GM21717 (cell line): ENCODE results near the gene ZNF232.
"Not testable (repeated sequence)": the region's sequence is repeated elsewhere in the genome, so short reads cannot be mapped to it uniquely, and the experiment has no call there.

Experiments used
- ATAC-seq: cut with Tn5 transposase; IDR thresholded peaks from one replicate; pipeline ENCODE4 v1.9.1; 2021; ENCODE audit warnings: mild to moderate bottlenecking, moderate library complexity; ENCODE audit not compliant: unreplicated experiment

Gene ZNF232

DNA sequence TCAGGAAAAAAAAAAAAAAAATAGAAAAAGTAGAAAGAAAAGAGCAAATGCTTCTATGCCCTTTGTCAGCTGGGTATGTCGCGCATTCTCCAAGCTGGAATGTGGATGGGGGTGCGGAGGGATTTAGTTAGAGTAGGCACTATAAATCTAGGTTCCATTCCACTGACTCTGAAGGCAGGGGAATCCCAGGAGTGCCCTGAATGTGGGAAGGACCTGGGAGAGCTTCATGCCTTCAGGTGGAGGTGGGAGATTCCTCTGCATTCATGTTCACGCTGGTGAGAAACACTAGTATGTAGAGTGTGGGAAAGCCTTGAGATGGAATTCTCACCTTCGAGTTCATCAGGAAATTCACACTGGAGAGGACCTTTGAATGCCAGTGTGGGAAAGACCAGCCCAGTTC, 12.4 kb downstream of the ZNF232 start:
- ATAC-seq: no peak

DNA sequence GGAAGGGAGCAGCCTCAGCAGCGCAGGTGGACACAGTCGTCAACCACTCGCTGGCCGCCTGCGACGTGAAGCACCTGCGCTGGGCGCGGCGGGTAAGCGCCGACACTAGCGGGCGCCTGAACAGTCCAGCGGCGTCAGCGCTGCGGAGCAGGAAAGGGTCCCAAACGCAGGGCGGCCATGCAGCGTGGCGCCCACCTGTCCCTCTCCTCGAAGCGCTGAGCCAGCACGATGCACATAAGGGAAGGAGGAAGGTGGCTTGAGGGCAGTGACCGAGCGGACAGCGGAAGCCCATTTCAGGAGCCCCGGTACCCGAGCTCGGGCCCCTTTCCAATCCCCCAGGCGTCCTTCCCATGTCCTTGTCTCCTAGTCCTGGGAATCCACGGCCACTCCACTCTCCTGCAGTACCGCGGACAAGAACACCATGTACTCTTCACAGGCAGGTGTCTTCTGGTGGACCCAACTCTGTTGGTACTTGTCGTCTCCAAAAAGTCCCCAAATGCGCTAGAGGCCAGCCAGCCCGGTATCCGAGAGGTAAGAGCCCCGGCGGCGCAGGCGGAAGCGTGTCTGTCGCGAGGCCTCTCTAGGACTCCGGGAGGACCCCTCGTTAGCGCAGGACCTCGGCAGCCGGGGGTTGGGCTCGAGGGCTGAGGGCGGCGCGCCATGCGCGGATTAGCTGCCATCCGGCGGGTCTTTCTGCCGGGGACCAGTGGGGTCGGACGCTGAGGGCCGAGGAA, 14.4 kb downstream of the ZNF232 start:
- no peak for ATAC-seq

DNA sequence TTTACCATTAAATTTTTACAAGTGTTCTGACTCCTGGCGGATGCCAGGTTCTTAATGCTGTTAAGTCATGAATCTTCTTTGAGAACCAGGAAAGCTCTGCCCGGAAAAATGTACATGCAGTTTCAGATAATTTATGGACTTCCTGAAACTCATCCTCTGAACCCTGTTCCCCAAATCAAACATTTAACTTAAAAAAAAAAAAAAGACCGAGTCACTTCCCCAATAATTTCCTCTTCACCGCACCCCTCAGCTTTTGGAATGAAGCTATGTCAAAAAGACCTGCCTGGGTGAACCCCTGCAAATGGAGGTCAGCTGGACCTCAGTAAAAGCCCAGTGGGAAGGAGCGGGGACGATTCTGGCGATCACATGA, 15.0 kb downstream of the ZNF232 start:
- ATAC-seq: no peak

DNA sequence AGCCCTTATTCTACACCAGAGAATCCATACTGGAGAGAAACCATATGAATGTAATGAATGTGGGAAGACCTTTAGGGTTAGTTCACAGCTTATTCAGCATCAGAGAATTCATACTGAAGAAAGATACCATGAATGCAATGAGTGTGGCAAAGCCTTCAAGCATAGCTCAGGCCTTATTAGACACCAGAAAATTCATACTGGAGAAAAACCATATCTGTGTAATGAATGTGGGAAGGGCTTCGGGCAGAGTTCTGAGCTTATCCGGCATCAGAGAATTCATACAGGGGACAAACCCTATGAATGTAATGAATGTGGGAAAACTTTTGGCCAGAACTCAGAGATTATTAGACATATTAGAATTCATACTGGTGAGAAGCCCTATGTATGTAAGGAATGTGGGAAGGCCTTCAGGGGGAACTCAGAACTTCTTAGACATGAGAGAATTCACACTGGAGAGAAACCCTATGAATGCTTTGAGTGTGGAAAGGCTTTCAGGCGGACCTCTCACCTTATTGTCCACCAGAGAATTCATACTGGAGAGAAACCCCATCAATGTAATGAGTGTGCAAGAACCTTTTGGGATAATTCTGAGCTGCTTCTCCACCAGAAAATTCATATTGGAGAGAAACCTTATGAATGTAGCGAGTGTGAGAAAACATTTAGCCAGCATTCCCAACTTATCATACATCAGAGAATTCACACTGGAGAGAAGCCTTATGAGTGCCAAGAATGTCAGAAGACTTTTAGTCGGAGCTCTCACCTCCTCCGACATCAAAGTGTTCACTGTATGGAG, 19.3 kb downstream of the ZNF232 start:
- ATAC-seq: no peak

DNA sequence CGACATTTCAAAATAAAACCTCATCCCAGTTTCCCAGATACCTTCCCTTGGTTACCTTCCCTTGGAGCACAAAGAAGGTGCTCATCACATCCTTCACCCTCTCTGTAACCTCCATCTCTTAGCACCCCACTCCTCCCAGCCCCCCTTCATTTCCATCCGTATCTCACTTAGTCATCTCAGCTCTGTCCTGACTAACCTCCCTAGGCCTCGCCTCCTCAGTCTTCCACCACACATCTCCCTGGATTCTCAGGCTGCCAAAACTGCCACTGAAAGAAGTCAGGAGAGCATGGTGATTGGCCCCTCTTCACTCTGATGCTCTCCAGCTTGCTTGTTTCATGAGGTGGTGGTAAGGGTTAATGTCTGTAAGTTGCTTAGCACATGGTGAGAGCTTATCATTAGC, 31.1 kb downstream of the ZNF232 start:
- no peak for ATAC-seq

DNA sequence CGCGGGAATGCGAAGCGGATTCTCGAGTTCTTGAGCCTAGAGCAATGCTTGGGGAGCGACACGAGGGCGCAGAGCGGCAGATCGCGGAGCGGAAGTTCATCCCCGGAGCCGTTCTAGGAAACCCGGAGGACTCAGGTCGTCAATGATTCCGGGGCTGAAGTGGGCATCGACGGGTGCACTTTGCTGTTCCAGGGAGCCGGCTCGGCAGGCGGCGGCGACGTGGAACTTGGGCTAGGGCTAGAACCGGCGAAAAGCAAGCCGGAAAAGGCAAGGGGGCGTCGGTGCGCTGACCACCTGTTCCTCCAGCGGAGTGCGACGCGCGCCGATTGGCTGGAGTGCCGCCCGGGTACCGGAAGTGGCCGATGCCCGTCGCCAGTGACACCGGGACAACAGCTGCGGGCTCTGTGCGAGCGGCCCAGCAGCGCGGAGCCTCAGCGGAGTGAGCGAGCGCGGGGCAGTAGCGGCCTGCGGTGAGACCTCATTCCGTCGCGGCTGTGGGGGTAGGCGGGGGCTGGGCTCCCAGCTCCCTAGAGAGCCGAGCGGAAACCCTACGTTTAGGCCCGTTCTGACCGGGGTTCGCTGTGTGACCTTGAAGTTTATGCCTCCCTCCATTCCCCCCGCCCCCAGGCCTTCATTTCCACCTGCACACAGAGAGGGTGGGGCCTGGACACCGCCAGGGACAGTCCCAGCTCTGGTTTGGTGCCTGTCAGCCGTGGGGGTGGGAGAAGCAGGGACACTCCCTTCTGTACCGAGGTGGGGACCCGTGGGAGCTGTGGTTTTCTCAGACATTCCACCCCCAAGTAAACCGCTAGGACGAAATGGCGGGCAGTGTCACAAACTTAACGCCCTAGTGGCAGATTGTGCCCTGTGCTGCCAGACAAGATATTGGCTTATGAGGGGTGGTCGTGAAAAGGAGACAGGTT, 33.3 kb downstream of the ZNF232 start, which contains the start of gene ZFP3:
Gene ZFP3, plus strand, starts transcription at position 362 of the 923 bp plus-strand sequence. CDS start 13,038 bp downstream, outside the sequence.
- ATAC-seq: peak; percentile 79

DNA sequence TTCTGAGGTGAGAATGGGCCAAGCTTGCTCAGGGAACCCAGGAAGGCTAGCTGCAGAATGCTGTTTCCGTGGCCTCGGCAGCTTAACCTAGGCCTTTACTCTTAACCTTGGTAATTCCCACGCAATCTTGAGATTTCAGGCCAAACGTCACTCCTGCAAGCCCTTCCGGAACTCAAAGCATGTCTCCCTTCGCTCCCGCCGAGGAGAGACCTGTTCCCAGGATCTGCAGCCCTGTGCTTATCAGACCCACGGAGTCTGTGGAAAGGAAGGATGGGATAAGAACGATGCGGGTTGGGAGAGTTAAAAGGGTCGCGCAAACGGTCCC, 33.9 kb downstream of the ZNF232 start:
- ATAC-seq: no peak

DNA sequence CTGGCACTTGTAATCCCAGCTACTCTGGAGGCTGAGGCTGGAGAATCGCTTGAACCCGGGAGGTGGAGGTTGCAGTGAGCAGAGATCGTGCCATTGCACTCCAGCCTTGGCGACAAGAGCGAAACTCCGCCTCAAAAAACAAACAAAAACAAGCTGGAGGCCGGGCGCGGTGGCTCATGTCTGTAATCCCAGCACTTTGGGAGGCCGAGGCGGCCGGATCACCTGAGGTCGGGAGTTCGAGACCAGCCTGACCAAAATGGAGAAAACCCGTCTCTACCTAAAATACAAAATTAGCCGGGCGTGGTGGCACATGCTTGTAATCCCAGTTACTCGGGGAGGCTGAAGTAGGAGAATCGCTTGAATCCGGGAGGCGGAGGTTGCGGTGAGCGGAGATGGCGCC, 34.4 kb downstream of the ZNF232 start:
- ATAC-seq: not testable (repeated sequence)

DNA sequence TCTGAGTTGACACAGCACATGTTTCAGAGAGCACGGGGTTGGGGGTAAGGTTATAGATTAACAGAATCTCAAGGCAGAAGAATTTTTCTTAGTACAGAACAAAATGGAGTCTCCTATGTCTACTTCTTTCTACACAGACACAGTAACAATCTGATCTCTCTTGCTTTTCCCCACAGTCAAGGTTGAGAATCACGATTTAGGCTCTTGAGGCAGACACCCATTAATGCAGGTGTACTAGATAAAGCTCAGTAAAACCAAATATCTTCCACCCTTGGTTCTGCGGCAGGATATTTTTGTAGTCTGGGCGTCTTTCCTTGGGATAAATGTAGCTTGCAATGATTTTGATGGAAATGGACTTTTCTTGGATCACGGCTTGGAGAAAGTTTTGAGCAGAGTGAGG, 36.2 kb downstream of the ZNF232 start:
- ATAC-seq: not testable (repeated sequence)

DNA sequence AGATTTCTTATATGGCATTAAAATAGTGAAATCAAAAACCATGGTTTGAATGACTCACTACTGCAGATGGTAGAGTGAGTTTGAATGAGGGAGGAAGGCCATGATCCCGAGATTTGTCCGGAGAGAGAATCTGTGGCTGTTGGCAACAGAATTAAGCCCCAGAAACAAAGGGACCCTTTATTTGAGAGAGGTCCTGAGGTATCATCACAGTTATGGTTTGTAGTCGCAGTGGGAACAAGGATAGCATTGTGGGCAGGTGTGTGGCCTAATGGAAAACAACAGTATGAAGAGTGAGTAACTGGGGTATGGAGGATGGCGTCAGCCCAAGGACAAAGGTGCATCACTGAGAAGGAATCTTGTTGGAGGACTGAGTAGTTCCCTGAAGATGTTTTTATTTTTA, 42.0 kb downstream of the ZNF232 start:
- ATAC-seq: no peak

DNA sequence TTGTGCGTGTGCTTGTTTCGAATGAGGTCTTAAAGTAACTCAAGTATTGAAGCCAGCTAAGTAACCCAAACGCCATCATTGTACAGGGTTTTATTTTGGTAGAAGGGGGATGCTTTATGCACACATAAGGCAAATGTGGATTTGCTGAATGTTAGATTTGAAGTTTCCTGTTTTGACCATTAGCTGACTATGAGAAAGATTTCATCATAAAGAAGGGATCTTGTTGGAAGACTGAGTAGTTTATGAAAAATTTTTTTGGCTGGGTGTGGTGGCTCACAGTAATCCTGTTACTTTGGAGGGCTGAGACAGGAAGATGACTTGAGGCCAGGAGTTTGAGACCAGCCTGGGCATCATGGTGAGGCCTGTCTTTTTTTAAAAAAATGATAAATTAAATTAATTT, 43.4 kb downstream of the ZNF232 start:
- no peak for ATAC-seq

DNA sequence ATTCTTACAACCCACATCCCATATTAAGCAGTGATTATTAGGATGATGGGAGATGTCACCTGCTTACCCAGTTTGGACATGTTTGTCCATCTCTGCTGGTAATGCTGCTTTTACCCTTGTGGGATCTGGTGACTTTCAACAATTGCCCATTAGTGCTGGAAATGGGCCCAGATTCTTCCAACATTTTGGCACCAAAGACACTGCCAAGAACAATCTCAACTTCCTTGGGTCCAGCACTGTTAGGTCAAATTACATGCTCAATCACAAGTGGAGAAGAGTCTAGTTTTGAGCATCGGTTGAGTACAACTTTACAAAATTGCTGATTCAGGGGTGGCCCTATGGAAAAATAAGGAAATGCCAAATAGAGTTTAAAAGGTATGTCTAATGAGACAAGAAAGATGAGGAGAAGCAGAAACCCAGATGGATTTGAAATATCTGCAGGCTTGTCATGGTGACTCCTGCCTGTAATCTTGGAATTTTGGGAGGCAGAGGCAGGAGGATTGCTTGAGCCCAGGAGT, 46.4 kb downstream of the ZNF232 start:
- ATAC-seq: no peak
